ENCODE measurements around the gene CCKAR.

DNA sequence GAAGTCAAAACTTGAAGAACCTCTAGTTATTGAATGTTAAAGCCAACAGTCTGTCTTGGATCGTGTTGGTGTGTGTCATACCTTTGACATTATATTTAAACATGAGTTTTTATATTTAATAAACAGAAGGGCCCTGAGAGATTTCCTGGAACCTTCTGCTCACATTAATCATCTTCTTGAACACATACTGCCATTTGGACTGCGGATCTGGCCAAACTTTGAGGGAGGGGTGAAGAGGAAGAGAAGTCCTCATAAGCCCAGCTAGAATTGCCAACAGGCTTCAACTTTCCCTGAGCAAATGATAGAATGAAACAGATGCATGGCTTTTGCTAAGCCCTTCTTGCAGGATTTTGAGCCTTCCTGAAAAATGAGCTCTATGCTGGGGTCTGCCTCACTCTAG is 27.4 kb downstream of the CCKAR start:
- no peak for TF ChIP-seq USF1 (CRISPR knock-in tag; IDR thresholded peaks at IDR 0.05)
- TF ChIP-seq CTCF (IDR thresholded peaks at IDR 0.05): no peak
- TF ChIP-seq, protein P1, sequence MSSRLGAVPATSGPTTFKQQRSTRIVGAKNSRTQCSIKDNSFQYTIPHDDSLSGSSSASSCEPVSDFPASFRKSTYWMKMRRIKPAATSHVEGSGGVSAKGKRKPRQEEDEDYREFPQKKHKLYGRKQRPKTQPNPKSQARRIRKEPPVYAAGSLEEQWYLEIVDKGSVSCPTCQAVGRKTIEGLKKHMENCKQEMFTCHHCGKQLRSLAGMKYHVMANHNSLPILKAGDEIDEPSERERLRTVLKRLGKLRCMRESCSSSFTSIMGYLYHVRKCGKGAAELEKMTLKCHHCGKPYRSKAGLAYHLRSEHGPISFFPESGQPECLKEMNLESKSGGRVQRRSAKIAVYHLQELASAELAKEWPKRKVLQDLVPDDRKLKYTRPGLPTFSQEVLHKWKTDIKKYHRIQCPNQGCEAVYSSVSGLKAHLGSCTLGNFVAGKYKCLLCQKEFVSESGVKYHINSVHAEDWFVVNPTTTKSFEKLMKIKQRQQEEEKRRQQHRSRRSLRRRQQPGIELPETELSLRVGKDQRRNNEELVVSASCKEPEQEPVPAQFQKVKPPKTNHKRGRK (CRISPR knock-in tag; IDR thresholded peaks at IDR 0.05; ENCODE audit: borderline replicate concordance): no peak
- TF ChIP-seq IRF1 (CRISPR knock-in tag; IDR thresholded peaks at IDR 0.05): no peak
- no peak for TF ChIP-seq E2F4 (CRISPR knock-in tag; IDR thresholded peaks at IDR 0.05; ENCODE audit: borderline replicate concordance, low read depth)
- TF ChIP-seq JUN (CRISPR knock-in tag; IDR thresholded peaks at IDR 0.05): no peak
- TF ChIP-seq ZNF138 (CRISPR knock-in tag; conservative IDR thresholded peaks at IDR 0.05): no peak
- no peak for TF ChIP-seq NR2C2 (CRISPR knock-in tag; IDR thresholded peaks at IDR 0.05)
